B cell (primary cell): ENCODE data around the gene FAAH2. TPM values are rescaled to one million over a fixed set of nuclear protein-coding genes. Genes with fewer than 3 reads are reported as not detected.

Experiments used
- ATAC-seq: fragments of 200-7000 bp; cut with Tn5 transposase; one replicate; pipeline ENCODE4 v1.10.0; 2021; ENCODE audit warnings: low read depth, mild to moderate bottlenecking, moderate number of reproducible peaks, moderate library complexity
- CTCF ChIA-PET: fragments of 350-600 bp; sonication (Branson Sonifier 250); formaldehyde crosslinking; loops from one replicate; lab custom pipeline; 2021; ENCODE audit warnings: antibody characterized with exemption, inconsistent platforms; lab: Charles Lee
- POLR2A ChIA-PET: fragments of 350-600 bp; sonication (Branson Sonifier 250); formaldehyde crosslinking; loops from one replicate; lab custom pipeline; 2021; ENCODE audit warnings: antibody characterized with exemption; lab: Charles Lee
- DNase-seq: peaks from one replicate; pipeline ENCODE4 v3.0.0; 2013
- H2AFZ ChIP-seq: 2 replicates; pipeline ENCODE4 v1.6.1; 2012; ENCODE audit warnings: mild to moderate bottlenecking, low read depth, low read length; ENCODE audit not compliant: insufficient read depth, poor library complexity, severe bottlenecking
- H3K27ac ChIP-seq, 2 donors: 1 replicate in 1 of 2; 2 replicates in 1 of 2; pipeline ENCODE4 v1.5.1; 2012 to 2013; ENCODE audit warnings: low read length in 2 of 2, mild to moderate bottlenecking in 2 of 2, moderate library complexity in 1 of 2
- H3K27me3 ChIP-seq, 4 experiments: fragments of 200-600 bp in 1 of 4; sonication (generic) in 1 of 4; replicated peaks in 1 of 4; 1 replicate in 2 of 4; 2 replicates in 2 of 4; pipeline versions ENCODE4 v1.6.1 to v1.7.0; 2013 to 2016; ENCODE audit warnings: low read length in 3 of 4, mild to moderate bottlenecking in 2 of 4, mixed read lengths in 1 of 4, moderate library complexity in 1 of 4; ENCODE audit not compliant: insufficient read depth in 4 of 4, control insufficient read depth in 3 of 4; ENCODE audit errors: control extremely low read depth in 1 of 4
- H3K36me3 ChIP-seq, 2 experiments: replicated peaks in 1 of 2; 1 replicate in 1 of 2; 2 replicates in 1 of 2; pipeline versions ENCODE4 v1.6.1 to v1.7.1; 2013; ENCODE audit warnings: low read length in 1 of 2; ENCODE audit not compliant: insufficient read depth in 2 of 2, control insufficient read depth in 1 of 2; ENCODE audit errors: control extremely low read depth in 1 of 2, extremely low read depth in 1 of 2
- H3K4me1 ChIP-seq, 2 donors: fragments of 200-600 bp in 1 of 2; sonication (generic) in 1 of 2; 1 replicate in 1 of 2; 2 replicates in 1 of 2; pipeline versions ENCODE4 v1.5.1 to v1.6.1; 2013 to 2017; ENCODE audit warnings: low read length in 2 of 2; ENCODE audit not compliant: control insufficient read depth in 2 of 2, insufficient read depth in 2 of 2
- H3K4me2 ChIP-seq: replicated peaks from 2 replicates; pipeline ENCODE3; 2012; ENCODE audit warnings: mild to moderate bottlenecking, low read depth, low read length; ENCODE audit not compliant: poor library complexity, severe bottlenecking
- H3K4me3 ChIP-seq, 5 experiments: fragments of 200-600 bp in 1 of 5; sonication (generic) in 1 of 5; 1 replicate in 3 of 5; 2 replicates in 2 of 5; pipeline versions ENCODE4 v1.5.1 to v1.7.0; 2011 to 2016; ENCODE audit warnings: low read length in 4 of 5, mild to moderate bottlenecking in 4 of 5, low read depth in 2 of 5, control low read depth in 1 of 5, moderate library complexity in 1 of 5; ENCODE audit not compliant: insufficient read depth in 1 of 5; ENCODE audit errors: control extremely low read depth in 1 of 5, extremely low read depth in 1 of 5
- H3K79me2 ChIP-seq: fragments of 200-600 bp; sonication (generic); one replicate; pipeline ENCODE4 v1.6.0; 2016; ENCODE audit warnings: low read length; ENCODE audit not compliant: control insufficient read depth, insufficient read depth
- H3K9ac ChIP-seq: fragments of 200-600 bp; sonication (generic); 2 replicates; pipeline ENCODE4 v1.6.1; 2017; ENCODE audit warnings: mild to moderate bottlenecking, low read length, moderate library complexity
- H3K9me3 ChIP-seq, 3 donors: one replicate each; pipeline versions ENCODE4 v1.6.1 to v1.7.1; 2013; ENCODE audit warnings: low read length in 2 of 3; ENCODE audit not compliant: control insufficient read depth in 2 of 3, insufficient read depth in 1 of 3; ENCODE audit errors: control extremely low read depth in 1 of 3
- H4K20me1 ChIP-seq: 2 replicates; pipeline ENCODE4 v1.6.0; 2012; ENCODE audit warnings: mild to moderate bottlenecking, low read length; ENCODE audit not compliant: insufficient read depth, control insufficient read depth, poor library complexity, severe bottlenecking
- H3K27ac Mint-ChIP-seq: one replicate; pipeline ENCODE4 v1.8.0; 2021; ENCODE audit warnings: mixed read lengths
- H3K27me3 Mint-ChIP-seq: one replicate; pipeline ENCODE4 v1.8.0; 2021; ENCODE audit warnings: mixed read lengths
- H3K4me1 Mint-ChIP-seq: one replicate; pipeline ENCODE4 v1.8.0; 2021; ENCODE audit warnings: mixed read lengths
- H3K4me3 Mint-ChIP-seq: one replicate; pipeline ENCODE4 v1.8.0; 2021; ENCODE audit warnings: mixed read lengths
- H3K9me3 Mint-ChIP-seq: one replicate; pipeline ENCODE4 v1.8.0; 2022; ENCODE audit warnings: mixed read lengths; ENCODE audit not compliant: insufficient read depth
- EZH2 ChIP-seq: IDR thresholded peaks from 2 replicates; pipeline ENCODE4 v1.6.1; 2012; ENCODE audit warnings: borderline replicate concordance, low read depth, mild to moderate bottlenecking, moderate library complexity, low read length; ENCODE audit not compliant: insufficient read depth, poor library complexity, severe bottlenecking
- WGBS: methylation state at CpG from one replicate; pipeline ENCODE4 v1.1.5; 2013; ENCODE audit warnings: missing lambda C conversion rate; ENCODE audit not compliant: insufficient coverage; 5-methylcytosine and 5-hydroxymethylcytosine counted together
- intact Hi-C: fragments of 100-400 bp; cut with micrococcal nuclease; formaldehyde crosslinking; loops from one replicate; pipeline ENCODE4 v1.10.0; 2022
- polyA minus RNA-seq: library from RNA; depleted of rRNA, polyadenylated mRNA; stranded (reverse); fragments of >200 nt; gene quantifications from 2 replicates; pipeline ENCODE4 v1.2.3, GENCODE V29; 2012
- polyA plus RNA-seq: library from polyadenylated mRNA; depleted of rRNA; stranded (reverse); fragments of >200 nt; gene quantifications from 2 replicates; pipeline ENCODE4 v1.2.3, GENCODE V29; 2012
- total RNA-seq, 2 donors: library from RNA; stranded (reverse); fragments of 120-200 nt in 1 of 2; gene quantifications; 1 replicate in 1 of 2; 2 replicates in 1 of 2; pipeline versions ENCODE4 v1.2.3 to v1.2.4, GENCODE V29; 2013 to 2022
- TF ChIP-seq, protein P1 (sequence below): fragments of 200-600 bp; IDR thresholded peaks from one replicate; pipeline ENCODE4 v1.8.0; 2022; ENCODE audit warnings: antibody characterized with exemption, mild to moderate bottlenecking

The FAAH2 gene, protein sequence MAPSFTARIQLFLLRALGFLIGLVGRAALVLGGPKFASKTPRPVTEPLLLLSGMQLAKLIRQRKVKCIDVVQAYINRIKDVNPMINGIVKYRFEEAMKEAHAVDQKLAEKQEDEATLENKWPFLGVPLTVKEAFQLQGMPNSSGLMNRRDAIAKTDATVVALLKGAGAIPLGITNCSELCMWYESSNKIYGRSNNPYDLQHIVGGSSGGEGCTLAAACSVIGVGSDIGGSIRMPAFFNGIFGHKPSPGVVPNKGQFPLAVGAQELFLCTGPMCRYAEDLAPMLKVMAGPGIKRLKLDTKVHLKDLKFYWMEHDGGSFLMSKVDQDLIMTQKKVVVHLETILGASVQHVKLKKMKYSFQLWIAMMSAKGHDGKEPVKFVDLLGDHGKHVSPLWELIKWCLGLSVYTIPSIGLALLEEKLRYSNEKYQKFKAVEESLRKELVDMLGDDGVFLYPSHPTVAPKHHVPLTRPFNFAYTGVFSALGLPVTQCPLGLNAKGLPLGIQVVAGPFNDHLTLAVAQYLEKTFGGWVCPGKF
- total RNA-seq (15.6 and 18.0 TPM in 2 replicates), polyA plus RNA-seq (0.37 and 0.85 TPM in 2 replicates), polyA minus RNA-seq (1.1 and 1.5 TPM in 2 replicates)
- 1.6 TPM for total RNA-seq (2013)

DNA sequence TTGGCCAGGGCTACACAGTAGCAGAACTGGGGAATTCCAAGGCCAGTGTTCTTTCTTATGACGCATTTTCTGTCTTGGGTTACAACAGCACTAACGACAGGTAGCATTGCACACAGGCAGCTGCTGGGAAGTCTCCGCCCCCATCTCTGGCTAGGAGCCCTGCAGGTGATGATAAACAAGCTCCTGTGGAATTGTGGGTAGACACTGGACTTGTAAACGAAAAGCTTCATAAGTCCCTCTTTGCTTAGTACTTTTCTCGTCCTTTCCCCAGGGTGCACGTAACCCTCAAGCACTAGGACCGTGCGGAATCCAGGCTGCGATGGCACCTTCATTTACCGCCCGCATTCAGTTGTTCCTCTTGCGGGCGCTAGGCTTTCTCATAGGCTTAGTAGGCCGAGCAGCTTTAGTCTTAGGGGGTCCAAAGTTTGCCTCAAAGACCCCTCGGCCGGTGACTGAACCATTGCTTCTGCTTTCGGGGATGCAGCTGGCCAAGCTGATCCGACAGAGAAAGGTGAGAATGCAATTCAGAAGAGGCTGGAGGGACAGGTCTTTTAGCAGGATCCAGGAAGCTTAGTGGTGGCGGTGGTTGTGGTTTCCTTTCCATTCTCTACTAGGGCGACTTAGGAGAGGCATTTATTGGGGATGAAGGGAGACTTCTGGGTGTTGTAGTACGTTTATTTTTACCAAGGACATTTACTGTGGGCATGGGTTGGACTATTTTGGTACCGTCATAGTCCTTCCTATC is at the start of gene FAAH2:
Gene FAAH2 (plus strand): TSS at position 200 of the 745 bp plus-strand sequence. CDS start 120 bp downstream, at position 320.
- POLR2A ChIA-PET, result no interaction called here
- CTCF ChIA-PET, result no interaction called here
- Histone ChIP-seq H3K4me2 (peak within 1 kb of the TSS; percentile 59), H3K4me3 (peak within 1 kb of the TSS in 4 of 5 experiments; percentile 12 to 54 (median 39)), H2AFZ (peak within 1 kb of the TSS; percentile 52), H4K20me1 (no peaks in the 10 kb centered on the region), H3K79me2 (no peaks in the 10 kb centered on the region), H3K27ac (peak within 1 kb of the TSS in 1 of 2 donors; percentile 43), H3K36me3 (no peaks in the 10 kb centered on the region), H3K27me3 (no peaks in the 10 kb centered on the region), H3K9me3 (no peaks in the 10 kb centered on the region), H3K9ac (peak within 1 kb of the TSS; percentile 59), H3K4me1 (peaks cover 0 to 4% of the 10 kb centered on the region in 2 donors)
- peak; percentile 89 for ATAC-seq
- TF ChIP-seq, protein P1, sequence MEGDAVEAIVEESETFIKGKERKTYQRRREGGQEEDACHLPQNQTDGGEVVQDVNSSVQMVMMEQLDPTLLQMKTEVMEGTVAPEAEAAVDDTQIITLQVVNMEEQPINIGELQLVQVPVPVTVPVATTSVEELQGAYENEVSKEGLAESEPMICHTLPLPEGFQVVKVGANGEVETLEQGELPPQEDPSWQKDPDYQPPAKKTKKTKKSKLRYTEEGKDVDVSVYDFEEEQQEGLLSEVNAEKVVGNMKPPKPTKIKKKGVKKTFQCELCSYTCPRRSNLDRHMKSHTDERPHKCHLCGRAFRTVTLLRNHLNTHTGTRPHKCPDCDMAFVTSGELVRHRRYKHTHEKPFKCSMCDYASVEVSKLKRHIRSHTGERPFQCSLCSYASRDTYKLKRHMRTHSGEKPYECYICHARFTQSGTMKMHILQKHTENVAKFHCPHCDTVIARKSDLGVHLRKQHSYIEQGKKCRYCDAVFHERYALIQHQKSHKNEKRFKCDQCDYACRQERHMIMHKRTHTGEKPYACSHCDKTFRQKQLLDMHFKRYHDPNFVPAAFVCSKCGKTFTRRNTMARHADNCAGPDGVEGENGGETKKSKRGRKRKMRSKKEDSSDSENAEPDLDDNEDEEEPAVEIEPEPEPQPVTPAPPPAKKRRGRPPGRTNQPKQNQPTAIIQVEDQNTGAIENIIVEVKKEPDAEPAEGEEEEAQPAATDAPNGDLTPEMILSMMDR, result no peak
- no peak for TF ChIP-seq EZH2
- H3K9me3 Mint-ChIP-seq, result no peaks in the 10 kb centered on the region
- intact Hi-C loops, result no loop called here
- peaks cover 18% of the 10 kb centered on the region for H3K4me1 Mint-ChIP-seq
- peak within 1 kb of the TSS; percentile 86 for H3K4me3 Mint-ChIP-seq
- H3K27ac Mint-ChIP-seq, result peak within 1 kb of the TSS; percentile 79
- DNase-seq, result peak; percentile 62
- H3K27me3 Mint-ChIP-seq, result no peaks in the 10 kb centered on the region
- 3% methylated on average over 16 of the region's 22 CpGs for WGBS
